Caco-2 (cell line): ENCODE measurements around the gene SLC11A1. TPM values are rescaled to one million over a fixed set of nuclear protein-coding genes. Genes with fewer than 3 reads are reported as not detected.

Experiments used
- BruUV-seq: library from RNA; stranded (reverse); fragments of 400-500 nt; replicated peaks from 2 replicates; lab custom pipeline; 2021; lab: Mats Ljungman, UMichigan
- CTCF ChIA-PET: fragments of 300-600 bp; sonication (Branson Sonifier 250); formaldehyde crosslinking; loops from one replicate; lab custom pipeline; 2022; ENCODE audit warnings: antibody characterized with exemption; lab: Charles Lee
- POLR2A ChIA-PET: fragments of 300-600 bp; sonication (Branson Sonifier 250); formaldehyde crosslinking; loops from one replicate; lab custom pipeline; 2022; ENCODE audit warnings: antibody characterized with exemption; lab: Charles Lee
- DNase-seq, 2 experiments: peaks; one replicate each; pipeline versions ENCODE4 v3.0.0 to v3.0.0-alpha.2; 2020 to 2022
- H3K27me3 ChIP-seq: replicated peaks from 2 replicates; pipeline ENCODE4 v1.6.0; 2011; ENCODE audit warnings: low read length; ENCODE audit not compliant: control insufficient read depth, insufficient read depth
- H3K36me3 ChIP-seq: 2 replicates; pipeline ENCODE4 v1.5.1; 2011; ENCODE audit warnings: low read length; ENCODE audit not compliant: control insufficient read depth, insufficient read depth
- H3K4me1 ChIP-seq: fragments of 250-450 bp; sonication (Bioruptor Pico); 2 replicates; pipeline ENCODE4 v1.5.1; 2020; ENCODE audit warnings: mild to moderate bottlenecking
- H3K4me3 ChIP-seq: 2 replicates; pipeline ENCODE4 v1.5.1; 2011; ENCODE audit warnings: low read depth, mild to moderate bottlenecking, control low read depth, low read length
- H3K9me3 ChIP-seq: fragments of 250-450 bp; sonication (Bioruptor Pico); 2 replicates; pipeline ENCODE4 v1.5.1; 2020; ENCODE audit warnings: mild to moderate bottlenecking, moderate library complexity
- H3K27ac Mint-ChIP-seq: one replicate; pipeline ENCODE4 v1.8.0; 2022; ENCODE audit warnings: mixed read lengths; ENCODE audit not compliant: unreplicated experiment
- H3K27me3 Mint-ChIP-seq: one replicate; pipeline ENCODE4 v1.8.0; 2022; ENCODE audit warnings: mixed read lengths; ENCODE audit not compliant: insufficient read depth, unreplicated experiment
- H3K36me3 Mint-ChIP-seq: one replicate; pipeline ENCODE4 v1.8.0; 2022; ENCODE audit warnings: mild to moderate bottlenecking, mixed read lengths; ENCODE audit not compliant: insufficient read depth, unreplicated experiment
- H3K4me1 Mint-ChIP-seq: one replicate; pipeline ENCODE4 v1.8.0; 2022; ENCODE audit warnings: low read depth, mixed read lengths; ENCODE audit not compliant: unreplicated experiment
- H3K4me3 Mint-ChIP-seq: one replicate; pipeline ENCODE4 v1.8.0; 2022; ENCODE audit warnings: mild to moderate bottlenecking, moderate library complexity, mixed read lengths; ENCODE audit not compliant: unreplicated experiment
- H3K9me3 Mint-ChIP-seq: one replicate; pipeline ENCODE4 v1.8.0; 2022; ENCODE audit warnings: mixed read lengths; ENCODE audit not compliant: unreplicated experiment
- CTCF ChIP-seq, 2 experiments: fragments of 200-600 bp in 1 of 2; IDR thresholded peaks; 1 replicate in 1 of 2; 2 replicates in 1 of 2; pipeline versions ENCODE4 v1.5.1 to v1.8.0; 2011 to 2022; ENCODE audit warnings: antibody characterized with exemption in 1 of 2, control low read depth in 1 of 2, inconsistent platforms in 1 of 2, low read depth in 1 of 2, low read length in 1 of 2, mild to moderate bottlenecking in 1 of 2, moderate library complexity in 1 of 2; ENCODE audit not compliant: insufficient read depth in 1 of 2, severe bottlenecking in 1 of 2, unreplicated experiment in 1 of 2
- intact Hi-C: fragments of 100-400 bp; cut with micrococcal nuclease; formaldehyde crosslinking; loops from one replicate; pipeline ENCODE4 v1.10.0; 2022; ENCODE audit not compliant: unreplicated experiment
- total RNA-seq: library from RNA; stranded (reverse); gene quantifications from 2 replicates; pipeline ENCODE4 v1.2.3, GENCODE V29; 2022

Gene SLC11A1
- total RNA-seq, 1 experiment from 2014 or later = 0.32 TPM

GRCh38 chr2:218398437-218399390, 16.6 kb downstream of the SLC11A1 start:
- peak; percentile 84 to 88 for DNase-seq
- ChIA-PET POLR2A (interaction anchor here (1.0 to 3.4 kb wide), 3 partner anchors 104 to 112 kb away, joined by 8 to 37 read pairs (median 17); no protein-coding TSS in a partner anchor), CTCF (interaction anchor here (1.0 to 1.3 kb wide), 3 partner anchors 20 to 128 kb away, joined by 3 to 4 read pairs (median 3); partner anchors contain the start of genes AAMP, PNKD and VIL1)
- Histone ChIP-seq H3K27me3 (no peaks in the 10 kb centered on the region), H3K4me1 (peaks cover 15% of the 10 kb centered on the region), H3K36me3 (no peaks in the 10 kb centered on the region), H3K9me3 (no peaks in the 10 kb centered on the region), H3K4me3 (peak overlapping the region; percentile 77)
- peaks cover 62% of the 10 kb centered on the region for H3K36me3 Mint-ChIP-seq
- peak overlapping the region; percentile 98 for H3K27ac Mint-ChIP-seq
- no peaks in the 10 kb centered on the region for H3K9me3 Mint-ChIP-seq
- BruUV-seq = no TSS peak
- TF ChIP-seq CTCF (IDR thresholded peaks at IDR 0.05; ENCODE audit: insufficient read depth in 1 of 2, low read depth in 1 of 2, low read length in 1 of 2, severe bottlenecking in 1 of 2, unreplicated experiment in 1 of 2) = no peak
- H3K4me3 Mint-ChIP-seq = peak overlapping the region; percentile 98
- H3K4me1 Mint-ChIP-seq = peaks cover 22% of the 10 kb centered on the region
- no peaks in the 10 kb centered on the region for H3K27me3 Mint-ChIP-seq
- intact Hi-C loops = no loop called here

- intact Hi-C loops = no loop called here
- CTCF ChIA-PET = interaction anchor here (0.6 to 2.0 kb wide), 6 partner anchors 32 to 147 kb away, joined by 3 to 7 read pairs (median 4); partner anchors contain the start of gene CATIP
- no peaks in the 10 kb centered on the region for H3K27me3 ChIP-seq
- H3K27ac Mint-ChIP-seq = peak within 1 kb of the TSS; percentile 98
- POLR2A ChIA-PET = interaction anchor here (0.5 to 2.1 kb wide), 8 partner anchors 19 to 725 kb away, joined by 3 to 17 read pairs (median 4); partner anchors contain the start of genes AAMP, PNKD and VIL1
- peaks cover 30% of the 10 kb centered on the region for H3K4me1 Mint-ChIP-seq
- H3K9me3 Mint-ChIP-seq = no peaks in the 10 kb centered on the region
- BruUV-seq = no TSS peak
- peaks cover 70% of the 10 kb centered on the region for H3K36me3 Mint-ChIP-seq
- H3K27me3 Mint-ChIP-seq = no peaks in the 10 kb centered on the region
- peaks cover 20% of the 10 kb centered on the region for H3K4me1 ChIP-seq
- peak; percentile 98 to 99 for DNase-seq
- H3K36me3 ChIP-seq = no peaks in the 10 kb centered on the region
- peak within 1 kb of the TSS; percentile 98 for H3K4me3 Mint-ChIP-seq
- no peaks in the 10 kb centered on the region for H3K9me3 ChIP-seq
- TF ChIP-seq CTCF (IDR thresholded peaks at IDR 0.05; ENCODE audit: insufficient read depth in 1 of 2, low read depth in 1 of 2, low read length in 1 of 2, severe bottlenecking in 1 of 2, unreplicated experiment in 1 of 2) = no peak
- H3K4me3 ChIP-seq = peak within 1 kb of the TSS; percentile 77
Measured at GRCh38 chr2:218399391-218400166, 17.5 kb downstream of the SLC11A1 start, which contains the start of gene CTDSP1. TSS of gene CTDSP1 (plus strand) at chr2:218399868. CDS start at chr2:218400091, 223 bp downstream.
